ENCODE data around the gene CACFD1.
"Not testable (repeated sequence)": the region's sequence is repeated elsewhere in the genome, so short reads cannot be mapped to it uniquely, and the experiment has no call there.

DNA sequence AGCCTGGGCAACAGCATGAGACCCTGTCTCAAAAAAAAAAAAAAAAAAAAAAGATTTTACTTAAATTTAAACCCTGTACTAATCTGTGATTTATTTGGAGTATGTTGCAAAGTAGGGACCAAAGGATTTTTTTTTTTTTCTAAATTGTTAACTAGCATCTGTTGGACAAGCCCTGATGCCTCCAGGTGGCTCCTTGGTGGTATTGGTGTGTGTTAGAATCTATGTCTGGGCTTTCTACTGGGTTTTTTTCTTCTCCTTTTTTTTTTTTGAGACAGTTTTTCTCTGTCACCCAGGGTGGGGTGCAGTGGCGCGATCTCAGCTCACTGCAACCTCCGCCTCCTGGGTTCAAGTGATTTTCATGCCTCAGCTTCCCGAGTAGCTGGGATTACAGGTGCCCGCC, 7.9 kb upstream of the CACFD1 start:
- TF ChIP-seq, protein P1, sequence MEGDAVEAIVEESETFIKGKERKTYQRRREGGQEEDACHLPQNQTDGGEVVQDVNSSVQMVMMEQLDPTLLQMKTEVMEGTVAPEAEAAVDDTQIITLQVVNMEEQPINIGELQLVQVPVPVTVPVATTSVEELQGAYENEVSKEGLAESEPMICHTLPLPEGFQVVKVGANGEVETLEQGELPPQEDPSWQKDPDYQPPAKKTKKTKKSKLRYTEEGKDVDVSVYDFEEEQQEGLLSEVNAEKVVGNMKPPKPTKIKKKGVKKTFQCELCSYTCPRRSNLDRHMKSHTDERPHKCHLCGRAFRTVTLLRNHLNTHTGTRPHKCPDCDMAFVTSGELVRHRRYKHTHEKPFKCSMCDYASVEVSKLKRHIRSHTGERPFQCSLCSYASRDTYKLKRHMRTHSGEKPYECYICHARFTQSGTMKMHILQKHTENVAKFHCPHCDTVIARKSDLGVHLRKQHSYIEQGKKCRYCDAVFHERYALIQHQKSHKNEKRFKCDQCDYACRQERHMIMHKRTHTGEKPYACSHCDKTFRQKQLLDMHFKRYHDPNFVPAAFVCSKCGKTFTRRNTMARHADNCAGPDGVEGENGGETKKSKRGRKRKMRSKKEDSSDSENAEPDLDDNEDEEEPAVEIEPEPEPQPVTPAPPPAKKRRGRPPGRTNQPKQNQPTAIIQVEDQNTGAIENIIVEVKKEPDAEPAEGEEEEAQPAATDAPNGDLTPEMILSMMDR (IDR thresholded peaks at IDR 0.05; ENCODE audit: insufficient read depth, low read depth, low read length): not testable (repeated sequence)
- TF ChIP-seq EZH2 (IDR thresholded peaks at IDR 0.05; ENCODE audit: insufficient read depth, low read length): not testable (repeated sequence)
